KBM-7 (cell line): ENCODE measurements around the gene JARID2.

Experiments
- DNase-seq: peaks from one replicate; pipeline ENCODE4 v3.0.0-alpha.2; 2015
- in situ Hi-C: fragments of 300-500 bp; cut with MboI; formaldehyde crosslinking; loops from 2 replicates; pipeline ENCODE4 v1.14.3; 2020; ENCODE audit warnings: low sequenced_read_pairs, low pct_unique_long_range_greater_than_20kb, mixed read lengths

Gene JARID2

GRCh38 chr6:15245361-15246216, at the start of gene JARID2:
TSS of gene JARID2 (plus strand) at chr6:15246069. CDS start at chr6:15246540, 471 bp downstream.
- in situ Hi-C loops, result no loop called here
- DNase-seq, result peak; percentile 96

GRCh38 chr6:15200087-15200486, 45.8 kb upstream of the JARID2 start:
- DNase-seq, result no peak
- in situ Hi-C loops, result no loop called here

- no peak for DNase-seq
- in situ Hi-C loops, result no loop called here
Measured at GRCh38 chr6:15205321-15205720, 40.5 kb upstream of the JARID2 start.

- DNase-seq, result no peak
- in situ Hi-C loops, result no loop called here
Measured at GRCh38 chr6:15206887-15207286, 39.0 kb upstream of the JARID2 start.

GRCh38 chr6:15207923-15208322, 37.9 kb upstream of the JARID2 start:
- DNase-seq, result no peak
- in situ Hi-C loops, result no loop called here

GRCh38 chr6:15213838-15214400, 31.9 kb upstream of the JARID2 start:
- no peak for DNase-seq
- in situ Hi-C loops, result no loop called here

DNA sequence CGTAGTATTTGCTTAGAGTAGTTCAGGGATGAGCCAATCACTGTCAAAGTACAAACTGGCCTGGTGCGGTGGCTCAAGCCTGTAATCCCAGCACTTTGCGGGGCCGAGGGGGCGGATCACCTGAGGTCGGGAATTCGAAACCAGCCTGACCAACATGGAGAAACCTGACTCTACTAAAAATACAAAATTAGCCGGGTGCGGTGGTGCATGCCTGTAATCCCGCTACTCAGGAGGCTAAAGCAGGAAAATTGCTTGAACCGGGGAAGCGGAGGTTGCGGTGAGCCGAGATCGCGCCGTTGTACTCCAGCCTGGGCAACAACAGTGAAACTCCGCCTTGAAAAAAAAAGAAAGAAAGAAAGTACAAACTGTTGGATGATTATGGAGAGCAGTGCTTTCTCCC, 27.5 kb upstream of the JARID2 start:
- DNase-seq, result no peak
- in situ Hi-C loops, result no loop called here

DNA sequence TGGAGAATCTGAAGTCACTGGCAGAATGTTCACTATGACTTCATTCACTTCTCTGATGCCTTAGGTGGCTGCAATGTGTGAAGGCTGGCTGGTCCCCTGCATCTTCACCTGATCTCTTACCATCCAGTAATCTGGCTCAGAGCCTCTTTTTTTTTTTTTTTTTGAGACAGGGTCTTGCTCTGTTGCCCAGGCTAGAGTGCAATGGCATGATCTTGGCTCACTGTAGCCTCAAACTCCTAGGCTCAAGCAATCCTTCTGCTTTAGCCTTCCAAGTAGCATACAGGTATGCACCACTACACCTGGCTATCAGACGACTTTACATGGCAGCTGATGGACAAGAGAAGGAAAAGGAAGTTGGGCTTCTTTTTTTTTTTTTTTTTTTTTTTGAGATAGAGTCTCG, 25.8 kb upstream of the JARID2 start:
- in situ Hi-C loops, result no loop called here
- no peak for DNase-seq

DNA sequence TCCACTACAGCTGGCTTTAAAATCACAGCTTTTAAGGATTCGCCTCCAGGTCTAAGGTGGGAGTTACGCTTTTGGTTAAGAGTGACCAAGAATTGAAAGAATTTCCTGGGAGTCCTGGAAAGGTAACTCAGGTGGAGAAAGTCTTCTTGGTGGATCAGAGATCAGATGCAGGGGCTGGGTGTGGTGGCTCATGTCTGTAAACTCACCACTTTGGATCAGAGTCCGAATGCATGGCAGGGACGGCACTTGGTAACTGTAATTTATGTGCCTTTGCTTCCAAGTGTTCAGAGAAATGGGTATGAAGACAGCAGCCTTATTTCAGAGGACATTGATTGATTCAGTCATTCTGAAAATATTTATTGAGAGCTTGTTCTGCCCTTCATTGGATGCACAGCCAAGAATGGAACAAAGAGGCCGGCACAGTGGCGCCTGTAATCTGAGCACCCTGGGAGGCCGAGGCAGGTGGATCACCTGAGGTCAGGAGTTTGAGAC, 18.0 kb upstream of the JARID2 start:
- no peak for DNase-seq
- in situ Hi-C loops, result no loop called here

DNA sequence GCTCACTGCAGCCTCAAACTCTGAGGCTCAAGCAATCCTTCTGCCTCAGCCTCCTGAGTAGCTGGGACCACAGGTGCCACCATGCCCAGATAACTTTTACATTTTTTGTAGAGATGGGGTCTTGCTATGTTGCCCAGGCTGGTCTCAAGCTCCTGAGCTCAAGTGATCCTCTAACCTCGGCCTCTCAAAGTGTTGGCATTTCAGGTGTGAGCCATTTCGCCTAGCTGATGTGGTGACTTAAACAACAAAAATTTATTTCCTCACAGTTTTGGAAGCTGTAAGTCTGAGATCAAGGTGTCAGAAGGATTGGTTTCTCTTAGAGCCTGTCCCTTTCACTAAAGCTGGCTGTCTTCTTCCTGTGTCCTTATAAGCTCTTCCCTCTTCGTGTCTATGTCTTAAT, 15.0 kb upstream of the JARID2 start:
- in situ Hi-C loops, result no loop called here

GRCh38 chr6:15232836-15233510, 12.9 kb upstream of the JARID2 start:
- no peak for DNase-seq
- in situ Hi-C loops, result no loop called here

More for the DNA sequence above, 15.0 kb upstream of the JARID2 start:
- no peak for DNase-seq

- no peak for DNase-seq
- in situ Hi-C loops, result no loop called here
Measured at GRCh38 chr6:15234068-15234758, 11.7 kb upstream of the JARID2 start.

GRCh38 chr6:15239616-15240364, 6.1 kb upstream of the JARID2 start:
- no peak for DNase-seq
- in situ Hi-C loops, result no loop called here

- in situ Hi-C loops, result no loop called here
- DNase-seq, result no peak
Measured at GRCh38 chr6:15242503-15242902, 3.4 kb upstream of the JARID2 start.

GRCh38 chr6:15242937-15243614, 2.8 kb upstream of the JARID2 start:
- in situ Hi-C loops, result no loop called here
- no peak for DNase-seq

DNA sequence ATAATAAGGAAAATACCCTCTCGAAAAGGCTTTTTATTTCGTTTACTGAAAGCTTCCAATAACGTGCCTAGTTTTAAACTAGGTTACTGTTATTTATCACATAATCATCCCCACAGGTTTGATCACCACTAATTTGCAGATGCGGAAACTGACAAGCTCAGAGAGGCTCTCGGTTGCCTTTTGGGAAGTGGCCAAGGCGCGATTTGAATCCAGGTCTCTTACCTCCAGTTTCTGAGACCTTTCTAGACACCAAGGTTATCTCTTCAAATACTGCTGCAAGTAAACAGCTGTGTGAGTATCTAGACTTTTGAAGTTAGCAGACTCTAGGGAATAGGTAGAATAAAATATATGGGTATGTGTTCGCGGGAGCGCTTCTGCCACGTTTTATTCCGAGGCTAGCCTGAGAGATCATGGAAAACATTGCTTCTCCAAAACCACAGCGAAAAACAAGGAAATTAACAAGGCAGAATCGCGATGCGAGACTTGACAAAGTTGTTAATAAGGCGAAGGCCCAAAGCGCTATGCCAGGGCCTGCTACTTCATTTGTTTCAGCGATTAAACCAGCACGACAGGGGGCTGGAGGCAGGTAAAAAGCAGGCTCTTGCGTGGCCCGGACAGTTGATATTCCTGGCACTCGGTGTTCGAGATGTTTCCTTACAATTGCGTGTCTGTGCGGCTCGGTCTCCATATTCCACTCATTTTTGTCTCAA, 1.8 kb upstream of the JARID2 start:
- in situ Hi-C loops, result no loop called here
- no peak for DNase-seq

DNA sequence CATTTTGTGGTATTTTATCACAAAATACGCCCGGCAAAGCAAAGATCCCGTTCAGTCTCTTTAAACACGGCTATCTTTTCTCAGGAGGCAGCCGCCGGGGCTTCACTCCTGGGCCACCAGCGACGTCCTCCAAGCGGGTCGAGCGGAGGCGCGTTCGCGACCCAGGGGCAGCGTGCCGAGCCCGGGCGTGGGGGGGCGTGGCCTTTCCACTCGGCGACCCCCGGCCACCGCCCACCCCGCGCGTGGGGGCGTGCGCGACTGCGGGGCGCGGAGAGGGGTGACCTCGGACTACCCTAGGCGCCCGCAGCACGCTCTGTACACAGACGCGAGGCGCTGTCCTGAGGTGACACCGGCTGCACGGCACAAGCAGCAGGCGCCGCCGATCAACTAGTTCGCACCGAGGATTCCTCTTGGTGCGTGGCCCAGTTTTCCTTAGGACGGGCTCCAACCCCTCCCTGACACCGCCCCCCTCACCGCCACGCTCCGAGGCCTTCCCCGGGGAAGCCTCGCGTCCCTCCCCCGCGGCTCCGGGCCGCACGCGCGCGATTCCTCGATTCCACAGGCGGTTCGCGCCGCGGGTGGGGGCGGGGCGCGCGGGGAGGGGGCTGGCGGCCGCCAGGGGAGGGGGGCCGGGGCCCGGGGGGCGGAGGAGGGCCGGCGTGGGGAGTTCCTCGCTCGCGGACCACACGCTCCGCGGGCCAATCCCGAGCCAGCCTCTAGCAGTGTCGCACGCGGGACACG, 1.1 kb upstream of the JARID2 start:
- DNase-seq, result peak; percentile 69
- in situ Hi-C loops, result no loop called here
